Measurements from ENCODE around the gene GTF3C1.

The GTF3C1 gene

GRCh38 chr16:27425961-27426360 is 123.8 kb downstream of the GTF3C1 start:
- no peaks in the 10 kb centered on the region for H3K9me3 ChIP-seq (ENCODE audit: control insufficient read depth, low read length)
- no peaks in the 10 kb centered on the region for H3K4me1 ChIP-seq (ENCODE audit: control insufficient read depth, insufficient read depth, low read length, poor library complexity, severe bottlenecking)
- no peak overlapping the region for H3K4me3 ChIP-seq (ENCODE audit: extremely low read depth, insufficient read depth, low read length, poor library complexity, severe bottlenecking)
- no peaks in the 10 kb centered on the region for H3K36me3 ChIP-seq (ENCODE audit: control insufficient read depth, insufficient read depth, low read length)
- WGBS, 2 experiments (ENCODE audit: insufficient coverage in 2 of 2), result 100% methylated on average over 1 of the region's 1 CpG
- no peak overlapping the region for H3K27ac ChIP-seq (ENCODE audit: low read depth, low read length, severe bottlenecking)

- Histone ChIP-seq H3K27ac (ENCODE audit: low read depth, low read length, severe bottlenecking) (no peak overlapping the region), H3K4me3 (ENCODE audit: extremely low read depth, insufficient read depth, low read length, poor library complexity, severe bottlenecking) (no peak overlapping the region), H3K36me3 (ENCODE audit: control insufficient read depth, insufficient read depth, low read length) (no peaks in the 10 kb centered on the region), H3K9me3 (ENCODE audit: control insufficient read depth, low read length) (no peaks in the 10 kb centered on the region), H3K4me1 (ENCODE audit: control insufficient read depth, insufficient read depth, low read length, poor library complexity, severe bottlenecking) (no peaks in the 10 kb centered on the region)
- WGBS, 2 experiments (ENCODE audit: insufficient coverage in 2 of 2), result 89 to 92% methylated on average over 8 of the region's 10 CpGs
Observed at GRCh38 chr16:27424772-27425498, 124.8 kb downstream of the GTF3C1 start.

- Histone ChIP-seq H3K4me1 (ENCODE audit: control insufficient read depth, insufficient read depth, low read length, poor library complexity, severe bottlenecking) (no peaks in the 10 kb centered on the region), H3K36me3 (ENCODE audit: control insufficient read depth, insufficient read depth, low read length) (no peaks in the 10 kb centered on the region), H3K9me3 (ENCODE audit: control insufficient read depth, low read length) (no peaks in the 10 kb centered on the region), H3K4me3 (ENCODE audit: extremely low read depth, insufficient read depth, low read length, poor library complexity, severe bottlenecking) (no peak overlapping the region), H3K27ac (ENCODE audit: low read depth, low read length, severe bottlenecking) (no peak overlapping the region)
Observed at GRCh38 chr16:27421961-27422740, 127.6 kb downstream of the GTF3C1 start.

- Histone ChIP-seq H3K36me3 (ENCODE audit: control insufficient read depth, insufficient read depth, low read length) (no peaks in the 10 kb centered on the region), H3K4me1 (ENCODE audit: control insufficient read depth, insufficient read depth, low read length, poor library complexity, severe bottlenecking) (no peaks in the 10 kb centered on the region), H3K4me3 (ENCODE audit: extremely low read depth, insufficient read depth, low read length, poor library complexity, severe bottlenecking) (no peak overlapping the region), H3K27ac (ENCODE audit: low read depth, low read length, severe bottlenecking) (no peak overlapping the region), H3K9me3 (ENCODE audit: control insufficient read depth, low read length) (no peaks in the 10 kb centered on the region)
- WGBS, 2 experiments (ENCODE audit: insufficient coverage in 2 of 2), result 72 to 100% methylated on average over 1 to 2 of the region's 4 CpGs
Observed at GRCh38 chr16:27417047-27417671, 132.6 kb downstream of the GTF3C1 start.

GRCh38 chr16:27414788-27415431 is 134.8 kb downstream of the GTF3C1 start:
- H3K9me3 ChIP-seq (ENCODE audit: control insufficient read depth, low read length), result no peaks in the 10 kb centered on the region
- no peaks in the 10 kb centered on the region for H3K36me3 ChIP-seq (ENCODE audit: control insufficient read depth, insufficient read depth, low read length)
- no peaks in the 10 kb centered on the region for H3K4me1 ChIP-seq (ENCODE audit: control insufficient read depth, insufficient read depth, low read length, poor library complexity, severe bottlenecking)
- no peak overlapping the region for H3K4me3 ChIP-seq (ENCODE audit: extremely low read depth, insufficient read depth, low read length, poor library complexity, severe bottlenecking)
- no peak overlapping the region for H3K27ac ChIP-seq (ENCODE audit: low read depth, low read length, severe bottlenecking)
- 87 to 90% methylated on average over 3 to 5 of the region's 6 CpGs for WGBS, 2 experiments (ENCODE audit: insufficient coverage in 2 of 2)

- Histone ChIP-seq H3K27ac (ENCODE audit: low read depth, low read length, severe bottlenecking) (no peak overlapping the region), H3K36me3 (ENCODE audit: control insufficient read depth, insufficient read depth, low read length) (no peaks in the 10 kb centered on the region), H3K9me3 (ENCODE audit: control insufficient read depth, low read length) (no peaks in the 10 kb centered on the region), H3K4me3 (ENCODE audit: extremely low read depth, insufficient read depth, low read length, poor library complexity, severe bottlenecking) (no peak overlapping the region), H3K4me1 (ENCODE audit: control insufficient read depth, insufficient read depth, low read length, poor library complexity, severe bottlenecking) (no peaks in the 10 kb centered on the region)
- no CpG with 5 or more reads among the region's 2 CpGs for WGBS, 2 experiments (ENCODE audit: insufficient coverage in 2 of 2)
Observed at GRCh38 chr16:27413956-27414355, 135.8 kb downstream of the GTF3C1 start.

GRCh38 chr16:27410761-27411160 is 139.0 kb downstream of the GTF3C1 start:
- Histone ChIP-seq H3K27ac (ENCODE audit: low read depth, low read length, severe bottlenecking) (no peak overlapping the region), H3K9me3 (ENCODE audit: control insufficient read depth, low read length) (no peaks in the 10 kb centered on the region), H3K4me3 (ENCODE audit: extremely low read depth, insufficient read depth, low read length, poor library complexity, severe bottlenecking) (no peak overlapping the region), H3K36me3 (ENCODE audit: control insufficient read depth, insufficient read depth, low read length) (no peaks in the 10 kb centered on the region), H3K4me1 (ENCODE audit: control insufficient read depth, insufficient read depth, low read length, poor library complexity, severe bottlenecking) (peaks cover 6% of the 10 kb centered on the region)
- no CpG with 5 or more reads among the region's 1 CpG for WGBS, 2 experiments (ENCODE audit: insufficient coverage in 2 of 2)

Data from mesodermal cell (in vitro differentiated cells).